Trophoblast cell (in vitro differentiated cells and primary cell): ENCODE data around the gene CYP1A1.
"Not testable (repeated sequence)": the region's sequence is repeated elsewhere in the genome, so short reads cannot be mapped to it uniquely, and the experiment has no call there.

ENCODE experiments used
- DNase-seq, 2 donors: peaks; one replicate each; pipeline ENCODE4 v3.0.0-alpha.2; 2016
- H2AFZ ChIP-seq: 2 replicates; pipeline ENCODE4 v1.6.1; 2013; ENCODE audit warnings: low read length, moderate library complexity, mild to moderate bottlenecking; ENCODE audit not compliant: insufficient read depth, poor library complexity
- H2AK5ac ChIP-seq: 2 replicates; pipeline ENCODE4 v1.6.1; 2013; ENCODE audit warnings: mild to moderate bottlenecking, low read length
- H2BK120ac ChIP-seq: 2 replicates; pipeline ENCODE4 v1.6.1; 2013; ENCODE audit warnings: low read length, mild to moderate bottlenecking, moderate library complexity; ENCODE audit not compliant: insufficient read depth, poor library complexity
- H2BK12ac ChIP-seq: 2 replicates; pipeline ENCODE4 v1.6.1; 2013; ENCODE audit warnings: mild to moderate bottlenecking, low read length, moderate library complexity
- H2BK5ac ChIP-seq: 2 replicates; pipeline ENCODE4 v1.6.1; 2013; ENCODE audit warnings: low read length, low read depth, moderate library complexity, mild to moderate bottlenecking; ENCODE audit not compliant: poor library complexity
- H3K14ac ChIP-seq: 2 replicates; pipeline ENCODE4 v1.6.1; 2013; ENCODE audit warnings: mild to moderate bottlenecking, low read length
- H3K18ac ChIP-seq: 2 replicates; pipeline ENCODE4 v1.6.1; 2013; ENCODE audit warnings: mild to moderate bottlenecking, low read length
- H3K23ac ChIP-seq: 2 replicates; pipeline ENCODE4 v1.6.1; 2013; ENCODE audit warnings: low read length
- H3K27ac ChIP-seq: 2 replicates; pipeline ENCODE4 v1.5.1; 2013; ENCODE audit warnings: low read depth, mild to moderate bottlenecking, inconsistent platforms, low read length, moderate library complexity
- H3K27me3 ChIP-seq: 2 replicates; pipeline ENCODE4 v1.6.1; 2013; ENCODE audit warnings: inconsistent platforms, mild to moderate bottlenecking, low read length, moderate library complexity; ENCODE audit not compliant: insufficient read depth
- H3K36me3 ChIP-seq, 2 experiments: 1 replicate in 1 of 2; 2 replicates in 1 of 2; pipeline ENCODE4 v1.6.1; 2013; ENCODE audit warnings: low read length in 2 of 2, mild to moderate bottlenecking in 2 of 2, moderate library complexity in 1 of 2; ENCODE audit not compliant: insufficient read depth in 2 of 2, control insufficient read depth in 1 of 2
- H3K4ac ChIP-seq: 2 replicates; pipeline ENCODE4 v1.6.1; 2013; ENCODE audit warnings: low read depth, mild to moderate bottlenecking, low read length, moderate library complexity
- H3K4me1 ChIP-seq, 2 experiments: 1 replicate in 1 of 2; 2 replicates in 1 of 2; pipeline ENCODE4 v1.6.1; 2013; ENCODE audit warnings: low read length in 2 of 2, mild to moderate bottlenecking in 2 of 2, moderate library complexity in 1 of 2; ENCODE audit not compliant: insufficient read depth in 2 of 2, control insufficient read depth in 1 of 2
- H3K4me2 ChIP-seq: 2 replicates; pipeline ENCODE4 v1.6.1; 2013; ENCODE audit warnings: inconsistent platforms, mild to moderate bottlenecking, low read length, moderate library complexity
- H3K4me3 ChIP-seq: 2 replicates; pipeline ENCODE4 v1.5.1; 2013; ENCODE audit warnings: mild to moderate bottlenecking, low read depth, low read length, inconsistent platforms
- H3K79me1 ChIP-seq: one replicate; pipeline ENCODE4 v1.6.1; 2013; ENCODE audit warnings: low read length
- H3K79me2 ChIP-seq: 2 replicates; pipeline ENCODE4 v1.6.1; 2013; ENCODE audit warnings: low read length, mild to moderate bottlenecking; ENCODE audit not compliant: control insufficient read depth, insufficient read depth, poor library complexity
- H3K9ac ChIP-seq: 2 replicates; pipeline ENCODE4 v1.6.1; 2013; ENCODE audit warnings: mild to moderate bottlenecking, low read length
- H3K9me3 ChIP-seq: 2 replicates; pipeline ENCODE4 v1.6.1; 2013; ENCODE audit warnings: low read depth, mild to moderate bottlenecking, control low read depth, inconsistent platforms, low read length; ENCODE audit not compliant: insufficient read depth
- H4K12ac ChIP-seq: 2 replicates; pipeline ENCODE4 v1.6.1; 2013; ENCODE audit warnings: low read depth, mild to moderate bottlenecking, low read length, moderate library complexity
- H4K8ac ChIP-seq: 2 replicates; pipeline ENCODE4 v1.6.1; 2013; ENCODE audit warnings: low read depth, mild to moderate bottlenecking, low read length, moderate library complexity
- H4K91ac ChIP-seq: one replicate; pipeline ENCODE4 v1.6.1; 2013; ENCODE audit warnings: low read depth, mild to moderate bottlenecking, low read length, moderate library complexity
- WGBS: extraction: QIAGEN DNeasy Blood & Tissue Kit; methylation state at CpG from one replicate; pipeline ENCODE4 v1.1.7; 2013; ENCODE audit warnings: missing lambda C conversion rate; ENCODE audit not compliant: insufficient read length, insufficient coverage; ENCODE audit errors: extremely low coverage; 5-methylcytosine and 5-hydroxymethylcytosine counted together

Gene CYP1A1

DNA sequence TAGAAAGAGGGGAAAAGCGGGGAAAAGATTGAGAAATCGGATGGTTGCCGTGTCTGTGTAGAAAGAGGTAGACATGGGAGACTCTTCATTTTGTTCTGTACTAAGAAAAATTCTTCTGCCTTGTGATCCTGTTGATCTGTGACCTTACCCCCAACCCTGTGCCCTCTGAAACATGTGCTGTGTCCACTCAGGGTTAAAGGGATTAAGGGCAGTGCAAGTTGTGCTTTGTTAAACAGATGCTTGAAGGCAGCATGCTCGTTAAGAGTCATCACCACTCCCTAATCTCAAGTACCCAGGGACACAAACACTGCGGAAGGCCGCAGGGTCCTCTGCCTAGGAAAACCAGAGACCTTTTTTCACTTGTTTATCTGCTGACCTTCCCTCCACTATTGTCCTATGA lies 4.0 kb upstream of the CYP1A1 start:
- not testable (repeated sequence) for H3K4me2 ChIP-seq, H3K79me1 ChIP-seq, H2BK120ac ChIP-seq, H3K4ac ChIP-seq, H3K23ac ChIP-seq, H2AFZ ChIP-seq, H2AK5ac ChIP-seq, H3K14ac ChIP-seq, H3K4me3 ChIP-seq, H4K12ac ChIP-seq, H3K18ac ChIP-seq, H3K79me2 ChIP-seq, DNase-seq, H2BK5ac ChIP-seq, H3K27ac ChIP-seq, H3K9ac ChIP-seq, H2BK12ac ChIP-seq, H3K36me3 ChIP-seq, H4K8ac ChIP-seq, H4K91ac ChIP-seq
- WGBS = no CpG with 5 or more reads among the region's 6 CpGs
- Histone ChIP-seq H3K4me1 (peaks cover 10% of the 10 kb centered on the region in 2 experiments), H3K9me3 (peaks cover 12% of the 10 kb centered on the region), H3K27me3 (peaks cover 19% of the 10 kb centered on the region)

DNA sequence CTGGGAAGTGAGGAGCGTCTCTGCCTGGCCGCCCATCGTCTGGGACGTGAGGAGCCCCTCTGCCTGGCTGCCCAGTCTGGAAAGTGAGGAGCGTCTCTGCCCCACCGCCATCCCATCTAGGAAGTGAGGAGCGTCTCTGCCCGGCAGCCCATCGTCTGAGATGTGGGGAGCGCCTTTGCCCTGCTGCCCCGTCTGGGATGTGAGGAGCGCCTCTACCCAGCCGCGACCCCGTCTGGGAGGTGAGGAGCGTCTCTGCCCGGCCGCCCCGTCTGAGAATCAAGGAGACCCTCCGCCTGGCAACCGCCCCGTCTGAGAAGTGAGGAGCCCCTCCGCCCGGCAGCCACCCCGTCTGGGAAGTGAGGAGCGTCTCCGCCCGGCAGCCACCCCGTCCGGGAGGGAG lies 3.4 kb upstream of the CYP1A1 start:
- H2BK5ac ChIP-seq, H3K79me2 ChIP-seq, H3K79me1 ChIP-seq, H2AK5ac ChIP-seq, H3K9ac ChIP-seq, H4K12ac ChIP-seq, DNase-seq, H4K8ac ChIP-seq, H2BK12ac ChIP-seq, H3K18ac ChIP-seq, H3K14ac ChIP-seq, H2AFZ ChIP-seq, H3K4me3 ChIP-seq, H3K4ac ChIP-seq, H3K27ac ChIP-seq, H3K23ac ChIP-seq, H3K4me2 ChIP-seq, H3K36me3 ChIP-seq, H2BK120ac ChIP-seq, H4K91ac ChIP-seq: not testable (repeated sequence)
- WGBS = no CpG with 5 or more reads among the region's 30 CpGs
- Histone ChIP-seq H3K4me1 (peaks cover 10% of the 10 kb centered on the region in 2 experiments), H3K9me3 (peaks cover 12% of the 10 kb centered on the region), H3K27me3 (peaks cover 19% of the 10 kb centered on the region)

GRCh38 chr15:74727727-74728126 lies 2.4 kb upstream of the CYP1A1 start:
- Histone ChIP-seq H3K27me3 (peaks cover 19% of the 10 kb centered on the region), H3K4me3 (no peak overlapping the region), H3K27ac (no peak overlapping the region), H4K8ac (no peak overlapping the region), H3K4me2 (no peak overlapping the region), H3K79me1 (no peaks in the 10 kb centered on the region), H2AFZ (no peak overlapping the region), H3K14ac (no peak overlapping the region), H2BK5ac (no peak overlapping the region), H3K4ac (no peak overlapping the region), H3K4me1 (peaks cover 10% of the 10 kb centered on the region in 2 experiments), H3K9me3 (peaks cover 10% of the 10 kb centered on the region), H3K9ac (no peak overlapping the region), H4K12ac (no peak overlapping the region), H3K36me3 (no peaks in the 10 kb centered on the region), H4K91ac (no peak overlapping the region), H3K23ac (no peak overlapping the region), H2BK12ac (no peak overlapping the region), H3K79me2 (no peaks in the 10 kb centered on the region), H2AK5ac (no peak overlapping the region), H2BK120ac (no peak overlapping the region), H3K18ac (no peak overlapping the region)
- DNase-seq = no peak
- WGBS = no CpG with 5 or more reads among the region's 7 CpGs

DNA sequence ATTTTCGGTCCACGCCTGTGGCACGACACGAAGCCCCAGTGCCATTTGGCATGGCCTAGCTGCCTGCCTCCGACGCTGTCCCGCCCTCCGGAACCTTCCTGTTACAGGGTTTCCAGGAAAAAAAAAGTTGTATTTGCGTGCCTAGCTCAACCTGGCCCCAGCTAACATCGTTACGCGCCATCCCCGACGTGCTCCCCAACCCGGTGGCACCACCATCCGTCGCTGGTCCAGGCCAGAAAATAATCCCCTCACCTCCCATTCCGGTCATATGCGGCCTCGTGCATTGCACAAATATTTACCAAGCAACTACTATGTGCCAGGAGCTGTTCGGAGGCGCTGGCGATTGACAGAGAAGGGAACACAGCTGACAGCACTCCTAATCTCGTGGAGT lies 1.4 kb upstream of the CYP1A1 start:
- Histone ChIP-seq H4K91ac (no peak overlapping the region), H2BK12ac (no peak overlapping the region), H3K9ac (no peak overlapping the region), H4K8ac (no peak overlapping the region), H3K27ac (no peak overlapping the region), H3K23ac (no peak overlapping the region), H2AFZ (no peak overlapping the region), H3K4me1 (peaks cover 10% of the 10 kb centered on the region in 2 experiments), H3K18ac (no peak overlapping the region), H3K79me2 (no peaks in the 10 kb centered on the region), H3K4me2 (peak overlapping the region; percentile 71), H3K14ac (no peak overlapping the region), H3K4me3 (no peak overlapping the region), H3K9me3 (peaks cover 12% of the 10 kb centered on the region), H2AK5ac (no peak overlapping the region), H3K36me3 (no peaks in the 10 kb centered on the region), H3K79me1 (no peaks in the 10 kb centered on the region), H2BK5ac (no peak overlapping the region), H2BK120ac (no peak overlapping the region), H3K27me3 (peaks cover 19% of the 10 kb centered on the region), H4K12ac (no peak overlapping the region), H3K4ac (no peak overlapping the region)
- WGBS = no CpG with 5 or more reads among the region's 24 CpGs
- no peak for DNase-seq
